PC-3 (cell line): ENCODE measurements around the gene IFT25.
"Not testable (repeated sequence)": the region's sequence is repeated elsewhere in the genome, so short reads cannot be mapped to it uniquely, and the experiment has no call there.

ENCODE experiments used
- CTCF ChIP-seq: fragments of 300-600 bp; sonication (generic); conservative IDR thresholded peaks from 2 replicates; pipeline ENCODE4 v1.5.1; 2017; ENCODE audit warnings: antibody characterized with exemption, low read depth, mild to moderate bottlenecking, low read length
- EZH2 ChIP-seq: fragments of 300-600 bp; sonication (generic); IDR thresholded peaks from one replicate; pipeline ENCODE4 v1.6.1; 2017; ENCODE audit warnings: antibody characterized with exemption, mild to moderate bottlenecking, low read length; ENCODE audit not compliant: unreplicated experiment
- EZH2phosphoT487 ChIP-seq: fragments of 300-600 bp; sonication (generic); IDR thresholded peaks from 2 replicates; pipeline ENCODE4 v1.6.1; 2018; ENCODE audit warnings: mild to moderate bottlenecking, antibody characterized with exemption, low read length, borderline replicate concordance

- not testable (repeated sequence) for TF ChIP-seq CTCF, EZH2, EZH2phosphoT487
Observed at GRCh38 chr1:53881853-53882252, 63.6 kb downstream of the IFT25 start.
